ENCODE measurements around the gene CTRB2. TPM values are rescaled to one million over a fixed set of nuclear protein-coding genes. Genes with fewer than 3 reads are reported as not detected.

CTRB2 gene
- total RNA-seq (2014; rRNA removed; shearing (Covaris generic)), result not detected in 2 replicates

- DNase-seq, result peak; percentile 67
- H3K36me3 ChIP-seq (replicated peaks; ENCODE audit: control insufficient read depth, insufficient read depth, low read length), result no peaks in the 10 kb centered on the region
- no peak within 1 kb of the TSS for H3K4me3 ChIP-seq (ENCODE audit: insufficient read depth, low read depth, low read length)
- no peaks in the 10 kb centered on the region for H3K27me3 ChIP-seq (ENCODE audit: control insufficient read depth, insufficient read depth, low read length)
These were observed at the start of gene CTRB2 for GRCh38 chr16:75206749-75207451. Gene CTRB2 (minus strand): TSS chr16:75207161. CDS start chr16:75207141, 20 bp downstream.

- Histone ChIP-seq H3K27me3 (ENCODE audit: control insufficient read depth, insufficient read depth, low read length) (no peaks in the 10 kb centered on the region), H3K36me3 (replicated peaks; ENCODE audit: control insufficient read depth, insufficient read depth, low read length) (no peaks in the 10 kb centered on the region), H3K4me3 (ENCODE audit: insufficient read depth, low read depth, low read length) (no peak overlapping the region)
- peak; percentile 79 for DNase-seq
These were observed 49.2 kb upstream of the CTRB2 start for GRCh38 chr16:75256059-75256571.

DNA sequence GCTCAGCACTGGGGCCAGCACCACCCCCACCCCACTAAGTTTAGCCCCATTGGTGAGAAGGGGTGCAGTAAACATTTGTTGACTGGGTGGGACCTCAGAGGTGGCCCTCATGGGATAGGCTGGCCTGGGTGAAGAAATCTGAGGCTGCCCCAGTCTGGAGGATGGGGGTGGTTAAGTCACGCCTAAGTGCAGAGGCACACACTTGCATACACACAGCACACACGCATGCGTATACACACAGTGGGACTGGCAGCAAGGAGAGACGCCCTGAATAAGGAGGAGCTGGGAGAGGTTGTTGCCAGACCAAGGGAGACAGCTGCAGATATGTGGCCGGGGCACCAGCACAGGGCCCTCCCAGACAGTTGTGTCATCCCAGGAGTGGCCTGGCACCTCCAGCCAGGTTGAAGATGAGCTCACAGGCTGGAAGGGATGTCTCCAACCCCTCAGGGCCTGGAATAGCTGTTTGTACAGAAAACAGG lies 47.4 kb upstream of the CTRB2 start:
- no peak for DNase-seq
- no peaks in the 10 kb centered on the region for H3K36me3 ChIP-seq (replicated peaks; ENCODE audit: control insufficient read depth, insufficient read depth, low read length)
- H3K27me3 ChIP-seq (ENCODE audit: control insufficient read depth, insufficient read depth, low read length), result no peaks in the 10 kb centered on the region
- H3K4me3 ChIP-seq (ENCODE audit: insufficient read depth, low read depth, low read length), result no peak overlapping the region

- no peak overlapping the region; the same call in 1 of the 2 replicates for H3K4me3 ChIP-seq (ENCODE audit: insufficient read depth, low read depth, low read length)
- DNase-seq, result peak; percentile 95
- peaks cover 2% of the 10 kb centered on the region; the same call in 1 of the 2 replicates for H3K36me3 ChIP-seq (replicated peaks; ENCODE audit: control insufficient read depth, insufficient read depth, low read length)
- H3K27me3 ChIP-seq (ENCODE audit: control insufficient read depth, insufficient read depth, low read length), result no peaks in the 10 kb centered on the region
These were observed 46.3 kb upstream of the CTRB2 start for GRCh38 chr16:75252946-75253911.

GRCh38 chr16:75252049-75252864 lies 45.3 kb upstream of the CTRB2 start:
- no peaks in the 10 kb centered on the region for H3K27me3 ChIP-seq (ENCODE audit: control insufficient read depth, insufficient read depth, low read length)
- H3K4me3 ChIP-seq (ENCODE audit: insufficient read depth, low read depth, low read length), result peak overlapping the region; percentile 30; the same call in 1 of the 2 replicates
- no peak for DNase-seq
- H3K36me3 ChIP-seq (replicated peaks; ENCODE audit: control insufficient read depth, insufficient read depth, low read length), result peaks cover 2% of the 10 kb centered on the region; the same call in 1 of the 2 replicates

- Histone ChIP-seq H3K36me3 (replicated peaks; ENCODE audit: control insufficient read depth, insufficient read depth, low read length) (peaks cover 2% of the 10 kb centered on the region), H3K27me3 (ENCODE audit: control insufficient read depth, insufficient read depth, low read length) (no peaks in the 10 kb centered on the region), H3K4me3 (ENCODE audit: insufficient read depth, low read depth, low read length) (peak within 1 kb of the TSS; percentile 88)
- peak; percentile 99 for DNase-seq
These were observed 44.5 kb upstream of the CTRB2 start, which contains the start of gene BCAR1 for GRCh38 chr16:75251280-75252048. Gene BCAR1 (minus strand): TSS chr16:75251624. CDS start chr16:75251482, 142 bp downstream.

DNA sequence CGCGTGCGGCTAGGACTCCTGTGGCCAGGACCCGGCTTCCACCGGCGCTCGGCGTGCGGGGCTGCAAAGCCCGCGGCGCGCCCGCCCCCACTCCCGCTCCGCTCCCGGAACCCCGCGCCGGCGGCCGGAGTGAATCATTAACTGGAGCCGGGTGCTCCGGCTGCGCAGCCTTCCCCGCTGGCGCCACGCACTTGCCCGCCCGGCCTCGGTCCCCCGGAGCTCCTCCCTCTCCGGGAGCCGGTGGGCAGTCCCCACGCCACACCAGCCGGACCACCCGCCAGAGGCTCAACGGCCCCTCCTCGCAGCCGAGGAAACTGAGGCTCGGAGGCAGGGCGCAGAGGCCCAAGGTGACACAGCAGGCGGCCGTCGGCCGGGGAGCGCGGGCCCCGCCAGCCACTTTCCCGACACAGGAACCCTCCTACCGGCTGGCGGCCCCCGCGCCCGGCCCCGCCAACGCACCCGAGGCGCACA lies 43.9 kb upstream of the CTRB2 start:
- peak overlapping the region; percentile 88 for H3K4me3 ChIP-seq (ENCODE audit: insufficient read depth, low read depth, low read length)

GRCh38 chr16:75250089-75250808 lies 43.3 kb upstream of the CTRB2 start:
- DNase-seq, result peak; percentile 82
- H3K27me3 ChIP-seq (ENCODE audit: control insufficient read depth, insufficient read depth, low read length), result no peaks in the 10 kb centered on the region
- peak overlapping the region; percentile 88 for H3K4me3 ChIP-seq (ENCODE audit: insufficient read depth, low read depth, low read length)
- H3K36me3 ChIP-seq (replicated peaks; ENCODE audit: control insufficient read depth, insufficient read depth, low read length), result peaks cover 2% of the 10 kb centered on the region

More for the DNA sequence above, 43.9 kb upstream of the CTRB2 start:
- peaks cover 2% of the 10 kb centered on the region for H3K36me3 ChIP-seq (replicated peaks; ENCODE audit: control insufficient read depth, insufficient read depth, low read length)
- no peaks in the 10 kb centered on the region for H3K27me3 ChIP-seq (ENCODE audit: control insufficient read depth, insufficient read depth, low read length)
- DNase-seq, result peak; percentile 85

GRCh38 chr16:75249441-75249840 lies 42.5 kb upstream of the CTRB2 start:
- Histone ChIP-seq H3K36me3 (replicated peaks; ENCODE audit: control insufficient read depth, insufficient read depth, low read length) (peaks cover 2% of the 10 kb centered on the region), H3K4me3 (ENCODE audit: insufficient read depth, low read depth, low read length) (no peak overlapping the region), H3K27me3 (ENCODE audit: control insufficient read depth, insufficient read depth, low read length) (no peaks in the 10 kb centered on the region)
- no peak for DNase-seq

GRCh38 chr16:75248536-75249380 lies 41.8 kb upstream of the CTRB2 start:
- no peaks in the 10 kb centered on the region for H3K27me3 ChIP-seq (ENCODE audit: control insufficient read depth, insufficient read depth, low read length)
- DNase-seq, result no peak
- no peak overlapping the region for H3K4me3 ChIP-seq (ENCODE audit: insufficient read depth, low read depth, low read length)
- H3K36me3 ChIP-seq (replicated peaks; ENCODE audit: control insufficient read depth, insufficient read depth, low read length), result peaks cover 2% of the 10 kb centered on the region

DNA sequence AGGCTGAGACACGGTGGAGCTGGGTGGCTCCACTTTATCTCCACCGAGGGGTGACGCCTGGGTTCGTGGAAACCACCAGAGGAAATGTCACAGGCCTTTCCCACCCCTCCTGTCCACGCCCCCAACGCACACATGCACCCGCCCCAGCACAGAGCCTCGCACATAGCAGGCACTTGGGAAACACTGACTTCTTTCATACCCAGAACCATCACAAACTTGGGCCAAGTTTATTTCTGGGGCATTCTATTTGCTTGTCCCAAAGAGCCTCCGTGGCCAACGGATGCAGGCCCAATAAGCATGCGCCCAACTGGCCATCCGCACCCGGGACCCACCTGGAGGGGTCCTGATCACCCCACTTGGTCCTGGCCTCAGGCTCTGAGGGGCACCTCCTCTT lies 41.2 kb upstream of the CTRB2 start:
- Histone ChIP-seq H3K27me3 (ENCODE audit: control insufficient read depth, insufficient read depth, low read length) (no peaks in the 10 kb centered on the region), H3K4me3 (ENCODE audit: insufficient read depth, low read depth, low read length) (no peak overlapping the region), H3K36me3 (replicated peaks; ENCODE audit: control insufficient read depth, insufficient read depth, low read length) (peaks cover 2% of the 10 kb centered on the region)
- DNase-seq, result no peak

DNA sequence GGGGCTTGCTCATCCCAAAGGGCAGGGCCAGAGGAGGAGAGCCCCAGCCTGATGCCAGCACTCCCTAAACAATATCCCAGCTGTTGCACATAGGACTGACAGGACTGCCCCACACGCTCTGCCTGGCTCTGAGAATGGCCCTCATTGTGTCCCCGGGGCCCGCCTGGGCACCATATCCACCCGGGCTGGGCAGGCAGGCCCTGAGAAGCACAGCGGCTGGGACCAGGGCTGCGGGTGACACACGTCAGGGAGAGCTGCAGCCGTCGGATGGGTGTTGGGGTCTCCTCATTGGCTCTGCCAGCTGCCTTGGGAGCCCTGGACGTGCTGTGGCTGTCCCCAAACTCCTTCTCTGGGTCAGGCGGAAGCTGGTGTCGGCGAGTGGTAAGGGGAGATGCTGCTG lies 40.3 kb upstream of the CTRB2 start:
- DNase-seq, result no peak
- Histone ChIP-seq H3K4me3 (ENCODE audit: insufficient read depth, low read depth, low read length) (no peak overlapping the region), H3K36me3 (replicated peaks; ENCODE audit: control insufficient read depth, insufficient read depth, low read length) (peaks cover 6% of the 10 kb centered on the region), H3K27me3 (ENCODE audit: control insufficient read depth, insufficient read depth, low read length) (no peaks in the 10 kb centered on the region)

Data from H7 (cell line).